ENCODE data around the gene HTR6.

DNA sequence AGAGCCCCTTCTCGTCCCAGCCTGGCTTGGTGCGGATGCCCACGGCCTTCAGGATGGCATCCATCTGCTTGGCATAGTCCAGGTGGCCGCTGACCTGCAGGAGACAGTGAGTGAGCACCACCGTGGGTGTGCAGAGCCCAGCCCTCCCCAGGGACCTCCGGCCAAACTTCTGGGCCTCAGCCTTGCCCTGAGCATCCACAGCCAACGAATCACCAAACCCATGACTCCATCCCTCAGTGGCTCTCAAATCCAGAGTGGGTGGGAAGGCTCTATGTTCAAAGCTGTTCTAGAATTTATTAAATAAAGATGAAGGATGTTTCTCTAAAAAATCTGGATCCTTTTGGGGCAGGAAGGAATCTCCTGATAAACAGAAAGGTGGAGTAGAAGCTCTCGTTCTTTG lies 18.7 kb downstream of the HTR6 start:
- TF ChIP-seq ELF4 (IDR thresholded peaks at IDR 0.05) (no peak), LEF1 (IDR thresholded peaks at IDR 0.05; ENCODE audit: borderline replicate concordance) (no peak), SUZ12 (IDR thresholded peaks at IDR 0.05) (no peak), BHLHE40 (IDR thresholded peaks at IDR 0.05; ENCODE audit: borderline replicate concordance) (no peak), NFRKB (IDR thresholded peaks at IDR 0.05) (no peak), CTBP1 (IDR thresholded peaks at IDR 0.05; ENCODE audit: borderline replicate concordance) (no peak), ZNF384 (IDR thresholded peaks at IDR 0.05) (no peak), TARDBP (IDR thresholded peaks at IDR 0.05) (no peak)
- TF ChIP-seq, protein P1, sequence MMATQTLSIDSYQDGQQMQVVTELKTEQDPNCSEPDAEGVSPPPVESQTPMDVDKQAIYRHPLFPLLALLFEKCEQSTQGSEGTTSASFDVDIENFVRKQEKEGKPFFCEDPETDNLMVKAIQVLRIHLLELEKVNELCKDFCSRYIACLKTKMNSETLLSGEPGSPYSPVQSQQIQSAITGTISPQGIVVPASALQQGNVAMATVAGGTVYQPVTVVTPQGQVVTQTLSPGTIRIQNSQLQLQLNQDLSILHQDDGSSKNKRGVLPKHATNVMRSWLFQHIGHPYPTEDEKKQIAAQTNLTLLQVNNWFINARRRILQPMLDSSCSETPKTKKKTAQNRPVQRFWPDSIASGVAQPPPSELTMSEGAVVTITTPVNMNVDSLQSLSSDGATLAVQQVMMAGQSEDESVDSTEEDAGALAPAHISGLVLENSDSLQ (IDR thresholded peaks at IDR 0.05): no peak
